Measurements from ENCODE around the gene IGFBPL1. TPM values are rescaled to one million over a fixed set of nuclear protein-coding genes. Genes with fewer than 3 reads are reported as not detected.

Gene IGFBPL1
- total RNA-seq, 2 donors from 2014 or later: 0.32 to 14.3 TPM

GRCh38 chr9:38361473-38361850, 62.8 kb downstream of the IGFBPL1 start:
- no peak overlapping the region for H3K27ac ChIP-seq
- no peak overlapping the region for H3K4me3 ChIP-seq
- no peaks in the 10 kb centered on the region for H3K9me3 ChIP-seq
- no peaks in the 10 kb centered on the region for H3K36me3 ChIP-seq
- no peaks in the 10 kb centered on the region for H3K27me3 ChIP-seq (replicated peaks; ENCODE audit: insufficient read depth)
- DNase-seq (ENCODE audit: low spot score): no peak
- intact Hi-C loops (cut with DNase I): loop anchor here (2.0 to 10.0 kb wide), 2 partner anchors 277 to 445 kb away; no protein-coding TSS in a partner anchor
- 81% methylated on average over 6 of the region's 6 CpGs for WGBS
- no peaks in the 10 kb centered on the region for H3K4me1 ChIP-seq (replicated peaks)
- TF ChIP-seq POLR2AphosphoS5 (IDR thresholded peaks at IDR 0.05) (no peak), POLR2A (IDR thresholded peaks at IDR 0.05) (no peak)
- TF ChIP-seq, protein P1, sequence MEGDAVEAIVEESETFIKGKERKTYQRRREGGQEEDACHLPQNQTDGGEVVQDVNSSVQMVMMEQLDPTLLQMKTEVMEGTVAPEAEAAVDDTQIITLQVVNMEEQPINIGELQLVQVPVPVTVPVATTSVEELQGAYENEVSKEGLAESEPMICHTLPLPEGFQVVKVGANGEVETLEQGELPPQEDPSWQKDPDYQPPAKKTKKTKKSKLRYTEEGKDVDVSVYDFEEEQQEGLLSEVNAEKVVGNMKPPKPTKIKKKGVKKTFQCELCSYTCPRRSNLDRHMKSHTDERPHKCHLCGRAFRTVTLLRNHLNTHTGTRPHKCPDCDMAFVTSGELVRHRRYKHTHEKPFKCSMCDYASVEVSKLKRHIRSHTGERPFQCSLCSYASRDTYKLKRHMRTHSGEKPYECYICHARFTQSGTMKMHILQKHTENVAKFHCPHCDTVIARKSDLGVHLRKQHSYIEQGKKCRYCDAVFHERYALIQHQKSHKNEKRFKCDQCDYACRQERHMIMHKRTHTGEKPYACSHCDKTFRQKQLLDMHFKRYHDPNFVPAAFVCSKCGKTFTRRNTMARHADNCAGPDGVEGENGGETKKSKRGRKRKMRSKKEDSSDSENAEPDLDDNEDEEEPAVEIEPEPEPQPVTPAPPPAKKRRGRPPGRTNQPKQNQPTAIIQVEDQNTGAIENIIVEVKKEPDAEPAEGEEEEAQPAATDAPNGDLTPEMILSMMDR (IDR thresholded peaks at IDR 0.05): no peak

GRCh38 chr9:38360839-38361472, 63.3 kb downstream of the IGFBPL1 start:
- no peaks in the 10 kb centered on the region for H3K27me3 ChIP-seq (replicated peaks; ENCODE audit: insufficient read depth)
- H3K9me3 ChIP-seq: no peaks in the 10 kb centered on the region
- 86% methylated on average over 7 of the region's 7 CpGs for WGBS
- H3K36me3 ChIP-seq: no peaks in the 10 kb centered on the region
- intact Hi-C loops (cut with DNase I): loop anchor here (2.0 to 10.0 kb wide), 2 partner anchors 276 to 444 kb away; no protein-coding TSS in a partner anchor
- H3K27ac ChIP-seq: no peak overlapping the region
- H3K4me1 ChIP-seq (replicated peaks): no peaks in the 10 kb centered on the region
- H3K4me3 ChIP-seq: no peak overlapping the region
- TF ChIP-seq POLR2A (IDR thresholded peaks at IDR 0.05) (no peak), POLR2AphosphoS5 (IDR thresholded peaks at IDR 0.05) (no peak)
- TF ChIP-seq, protein P1 (IDR thresholded peaks at IDR 0.05): no peak
- no peak for DNase-seq (ENCODE audit: low spot score)

- Histone ChIP-seq H3K27ac (no peak overlapping the region), H3K36me3 (no peaks in the 10 kb centered on the region), H3K4me1 (replicated peaks) (no peaks in the 10 kb centered on the region), H3K9me3 (no peaks in the 10 kb centered on the region), H3K4me3 (no peak overlapping the region), H3K27me3 (replicated peaks; ENCODE audit: insufficient read depth) (no peaks in the 10 kb centered on the region)
- 77% methylated on average over 5 of the region's 5 CpGs for WGBS
- TF ChIP-seq POLR2A (IDR thresholded peaks at IDR 0.05) (no peak), POLR2AphosphoS5 (IDR thresholded peaks at IDR 0.05) (no peak)
- TF ChIP-seq, protein P1 (IDR thresholded peaks at IDR 0.05): no peak
- DNase-seq (ENCODE audit: low spot score): no peak
- intact Hi-C loops (cut with DNase I): loop anchor here (2.0 to 10.0 kb wide), 2 partner anchors 275 to 443 kb away; no protein-coding TSS in a partner anchor
Measured at GRCh38 chr9:38359689-38360385, 64.4 kb downstream of the IGFBPL1 start.

DNA sequence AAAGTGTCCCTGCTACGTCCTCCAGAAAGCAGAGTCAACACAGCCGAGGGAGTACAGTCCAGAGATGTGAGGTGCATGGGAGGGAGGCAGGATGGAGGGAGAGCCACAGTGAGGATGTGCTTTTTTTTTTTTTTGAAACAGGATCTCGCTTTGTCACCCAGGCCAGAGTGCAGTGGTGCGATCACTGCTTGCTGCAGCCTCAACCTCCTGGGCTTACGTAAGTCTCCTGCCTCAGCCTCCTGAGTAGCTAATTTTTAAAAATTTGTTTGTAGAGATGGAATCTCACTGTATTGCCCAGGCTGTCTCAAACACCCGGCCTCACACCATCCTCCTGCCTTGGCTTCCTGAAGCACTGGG, 65.0 kb downstream of the IGFBPL1 start:
- Histone ChIP-seq H3K9me3 (no peaks in the 10 kb centered on the region), H3K4me3 (no peak overlapping the region), H3K36me3 (no peaks in the 10 kb centered on the region), H3K27me3 (replicated peaks; ENCODE audit: insufficient read depth) (no peaks in the 10 kb centered on the region), H3K4me1 (replicated peaks) (no peaks in the 10 kb centered on the region), H3K27ac (no peak overlapping the region)
- no peak for DNase-seq (ENCODE audit: low spot score)
- whole genome bisulfite sequencing: 74% methylated on average over 6 of the region's 6 CpGs
- TF ChIP-seq POLR2AphosphoS5 (IDR thresholded peaks at IDR 0.05) (no peak), POLR2A (IDR thresholded peaks at IDR 0.05) (no peak)
- TF ChIP-seq, protein P1 (IDR thresholded peaks at IDR 0.05): no peak
- intact Hi-C loops (cut with DNase I): no loop called here
